ENCODE measurements around the gene PPP1R16B. TPM values are rescaled to one million over a fixed set of nuclear protein-coding genes. Genes with fewer than 3 reads are reported as not detected.

PPP1R16B gene
- 1 to 10 TPM; 2.9 to 9.0 (median 6.8) TPM for polyA plus RNA-seq

GRCh38 chr20:38805502-38805957 lies at the start of gene PPP1R16B:
Gene PPP1R16B (plus strand): TSS chr20:38805697. CDS start chr20:38835926, 30,229 bp downstream.
- WGBS, 3 donors: 2 to 6% (median 2%) methylated on average over 30 to 40 of the region's 40 CpGs
- H3K27ac ChIP-seq (ENCODE audit: low read depth, low read length): no peak within 1 kb of the TSS

GRCh38 chr20:38757145-38757775 lies 48.2 kb upstream of the PPP1R16B start:
- WGBS, 3 donors: 70 to 91% (median 81%) methylated on average over 7 of the region's 7 CpGs
- H3K27ac ChIP-seq (ENCODE audit: low read depth, low read length): no peak overlapping the region

- H3K27ac ChIP-seq (ENCODE audit: low read depth, low read length): no peak overlapping the region
- WGBS, 3 donors: 94 to 96% (median 95%) methylated on average over 7 of the region's 7 CpGs
Observed at GRCh38 chr20:38759106-38759505, 46.4 kb upstream of the PPP1R16B start.

GRCh38 chr20:38760978-38761377 lies 44.5 kb upstream of the PPP1R16B start:
- no peak overlapping the region for H3K27ac ChIP-seq (ENCODE audit: low read depth, low read length)
- whole genome bisulfite sequencing, 3 donors: 95 to 96% (median 95%) methylated on average over 4 of the region's 4 CpGs

- no peak overlapping the region for H3K27ac ChIP-seq (ENCODE audit: low read depth, low read length)
Observed at GRCh38 chr20:38762174-38762573, 43.3 kb upstream of the PPP1R16B start.

- no peak overlapping the region for H3K27ac ChIP-seq (ENCODE audit: low read depth, low read length)
- WGBS, 3 donors: 70 to 85% (median 80%) methylated on average over 1 of the region's 1 CpG
Observed at GRCh38 chr20:38763616-38764015, 41.9 kb upstream of the PPP1R16B start.

- 73 to 87% (median 76%) methylated on average over 11 of the region's 11 CpGs for WGBS, 3 donors
- no peak overlapping the region for H3K27ac ChIP-seq (ENCODE audit: low read depth, low read length)
Observed at GRCh38 chr20:38764567-38765318, 40.8 kb upstream of the PPP1R16B start.

- no peak overlapping the region for H3K27ac ChIP-seq (ENCODE audit: low read depth, low read length)
- WGBS, 3 donors: 43 to 86% (median 82%) methylated on average over 4 of the region's 4 CpGs
Observed at GRCh38 chr20:38766071-38766470, 39.4 kb upstream of the PPP1R16B start.

GRCh38 chr20:38769376-38770295 lies 35.9 kb upstream of the PPP1R16B start:
- H3K27ac ChIP-seq (ENCODE audit: low read depth, low read length): no peak overlapping the region
- WGBS, 3 donors: 92 to 96% (median 93%) methylated on average over 13 of the region's 13 CpGs

- H3K27ac ChIP-seq (ENCODE audit: low read depth, low read length): no peak overlapping the region
- WGBS, 3 donors: 85 to 90% (median 89%) methylated on average over 3 of the region's 3 CpGs
Observed at GRCh38 chr20:38770546-38770945, 35.0 kb upstream of the PPP1R16B start.

- 83 to 91% (median 91%) methylated on average over 7 of the region's 7 CpGs for WGBS, 3 donors
- H3K27ac ChIP-seq (ENCODE audit: low read depth, low read length): no peak overlapping the region
Observed at GRCh38 chr20:38770970-38771369, 34.5 kb upstream of the PPP1R16B start.

GRCh38 chr20:38771621-38772020 lies 33.9 kb upstream of the PPP1R16B start:
- H3K27ac ChIP-seq (ENCODE audit: low read depth, low read length): no peak overlapping the region
- WGBS, 3 donors: 83 to 96% (median 95%) methylated on average over 7 of the region's 7 CpGs

GRCh38 chr20:38774167-38774566 lies 31.3 kb upstream of the PPP1R16B start:
- WGBS, 3 donors: 78 to 100% (median 96%) methylated on average over 2 of the region's 2 CpGs
- no peak overlapping the region for H3K27ac ChIP-seq (ENCODE audit: low read depth, low read length)

- WGBS, 3 donors: 97 to 98% (median 98%) methylated on average over 10 to 11 of the region's 11 CpGs
Observed at GRCh38 chr20:38776363-38776762, 29.1 kb upstream of the PPP1R16B start.

GRCh38 chr20:38779247-38780097 lies 26.0 kb upstream of the PPP1R16B start:
- H3K27ac ChIP-seq (ENCODE audit: low read depth, low read length): no peak overlapping the region
- WGBS, 3 donors: 67 to 70% (median 68%) methylated on average over 19 of the region's 19 CpGs

More at GRCh38 chr20:38776363-38776762, 29.1 kb upstream of the PPP1R16B start:
- no peak overlapping the region for H3K27ac ChIP-seq (ENCODE audit: low read depth, low read length)

- WGBS, 3 donors: 52 to 70% (median 67%) methylated on average over 3 of the region's 3 CpGs
- no peak overlapping the region for H3K27ac ChIP-seq (ENCODE audit: low read depth, low read length)
Observed at GRCh38 chr20:38782275-38782674, 23.2 kb upstream of the PPP1R16B start.

- H3K27ac ChIP-seq (ENCODE audit: low read depth, low read length): no peak overlapping the region
- WGBS, 3 donors: 84 to 96% (median 95%) methylated on average over 7 of the region's 7 CpGs
Observed at GRCh38 chr20:38787870-38788269, 17.6 kb upstream of the PPP1R16B start.
